Measurements from ENCODE around the gene HMCN2. TPM values are rescaled to one million over a fixed set of nuclear protein-coding genes. Genes with fewer than 3 reads are reported as not detected.

Gene HMCN2
- total and polyA plus RNA-seq, 9 donors = 0.12 to 4.2 (median 0.98) TPM

DNA sequence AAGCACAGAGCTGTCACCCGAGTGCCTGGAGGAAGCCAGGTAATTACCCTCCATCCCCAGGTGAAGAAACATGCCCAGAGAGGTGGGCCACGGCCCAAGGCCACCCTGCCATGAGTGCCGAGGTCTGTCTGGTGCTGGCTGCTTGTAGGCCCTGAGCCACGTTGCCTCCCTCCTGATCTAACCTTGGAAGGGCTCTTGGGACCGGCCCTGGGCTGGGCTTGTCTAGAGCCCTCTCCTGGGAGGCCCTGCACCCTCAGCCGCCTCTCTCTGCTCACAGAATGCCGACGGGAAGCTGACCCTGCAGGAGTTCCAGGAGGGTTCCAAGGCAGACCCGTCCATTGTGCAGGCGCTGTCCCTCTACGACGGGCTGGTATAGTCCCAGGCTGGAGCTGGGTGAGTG is 39.4 kb upstream of the HMCN2 start:
- no peaks in the 10 kb centered on the region for H3K9me3 ChIP-seq
- H3K36me3 ChIP-seq = no peaks in the 10 kb centered on the region
- DNase-seq = peak in 2 of 5 donors; percentile 13 to 21
- no peaks in the 10 kb centered on the region for H3K27me3 ChIP-seq
- no peak overlapping the region for H3K4me3 ChIP-seq
- TF ChIP-seq, protein P1, sequence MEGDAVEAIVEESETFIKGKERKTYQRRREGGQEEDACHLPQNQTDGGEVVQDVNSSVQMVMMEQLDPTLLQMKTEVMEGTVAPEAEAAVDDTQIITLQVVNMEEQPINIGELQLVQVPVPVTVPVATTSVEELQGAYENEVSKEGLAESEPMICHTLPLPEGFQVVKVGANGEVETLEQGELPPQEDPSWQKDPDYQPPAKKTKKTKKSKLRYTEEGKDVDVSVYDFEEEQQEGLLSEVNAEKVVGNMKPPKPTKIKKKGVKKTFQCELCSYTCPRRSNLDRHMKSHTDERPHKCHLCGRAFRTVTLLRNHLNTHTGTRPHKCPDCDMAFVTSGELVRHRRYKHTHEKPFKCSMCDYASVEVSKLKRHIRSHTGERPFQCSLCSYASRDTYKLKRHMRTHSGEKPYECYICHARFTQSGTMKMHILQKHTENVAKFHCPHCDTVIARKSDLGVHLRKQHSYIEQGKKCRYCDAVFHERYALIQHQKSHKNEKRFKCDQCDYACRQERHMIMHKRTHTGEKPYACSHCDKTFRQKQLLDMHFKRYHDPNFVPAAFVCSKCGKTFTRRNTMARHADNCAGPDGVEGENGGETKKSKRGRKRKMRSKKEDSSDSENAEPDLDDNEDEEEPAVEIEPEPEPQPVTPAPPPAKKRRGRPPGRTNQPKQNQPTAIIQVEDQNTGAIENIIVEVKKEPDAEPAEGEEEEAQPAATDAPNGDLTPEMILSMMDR (IDR thresholded peaks at IDR 0.05) = no peak
- TF ChIP-seq EP300 (IDR thresholded peaks at IDR 0.05) = no peak
- TF ChIP-seq POLR2A (IDR thresholded peaks at IDR 0.05) = no peak
- 88 to 92% (median 89%) methylated on average over 12 of the region's 12 CpGs for WGBS, 3 donors
- no peak overlapping the region for H3K27ac ChIP-seq
- intact Hi-C loops (cut with DNase I) = loop anchor here in 1 of 4 donors (5.0 kb wide), 1 partner anchor 114 kb away; no protein-coding TSS in a partner anchor
- no peaks in the 10 kb centered on the region for H3K4me1 ChIP-seq (ENCODE audit: insufficient read depth)

DNA sequence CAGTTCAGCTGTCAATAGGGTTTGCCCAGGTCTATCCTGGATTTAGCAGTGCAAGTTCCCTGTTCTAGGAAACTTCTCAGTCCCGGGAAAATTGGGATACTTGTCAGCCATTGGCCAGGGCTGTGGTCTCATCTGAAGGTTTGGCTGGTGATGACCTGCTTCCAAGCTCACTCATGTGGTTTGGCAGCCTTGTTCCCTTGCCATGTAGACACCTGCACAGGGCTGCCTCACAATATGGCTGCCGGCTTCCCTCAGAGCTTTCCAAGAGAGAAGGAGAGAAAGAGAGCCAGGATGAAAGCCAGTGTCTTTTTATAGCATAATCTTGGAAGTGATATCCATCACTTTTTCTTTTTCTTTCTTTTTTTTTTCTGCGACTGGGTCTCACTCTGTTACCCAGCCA is 37.7 kb upstream of the HMCN2 start:
- Histone ChIP-seq H3K9me3 (no peaks in the 10 kb centered on the region), H3K36me3 (no peaks in the 10 kb centered on the region), H3K27ac (no peak overlapping the region), H3K4me1 (ENCODE audit: insufficient read depth) (peaks cover 1% of the 10 kb centered on the region), H3K27me3 (no peaks in the 10 kb centered on the region), H3K4me3 (no peak overlapping the region)
- TF ChIP-seq EP300 (IDR thresholded peaks at IDR 0.05) (no peak), POLR2A (IDR thresholded peaks at IDR 0.05) (no peak)
- TF ChIP-seq, protein P1 (IDR thresholded peaks at IDR 0.05) = no peak
- 97 to 99% (median 98%) methylated on average over 3 of the region's 3 CpGs for WGBS, 3 donors
- no peak for DNase-seq
- intact Hi-C loops (cut with DNase I) = loop anchor here in 1 of 4 donors (5.0 kb wide), 1 partner anchor 116 kb away; no protein-coding TSS in a partner anchor

DNA sequence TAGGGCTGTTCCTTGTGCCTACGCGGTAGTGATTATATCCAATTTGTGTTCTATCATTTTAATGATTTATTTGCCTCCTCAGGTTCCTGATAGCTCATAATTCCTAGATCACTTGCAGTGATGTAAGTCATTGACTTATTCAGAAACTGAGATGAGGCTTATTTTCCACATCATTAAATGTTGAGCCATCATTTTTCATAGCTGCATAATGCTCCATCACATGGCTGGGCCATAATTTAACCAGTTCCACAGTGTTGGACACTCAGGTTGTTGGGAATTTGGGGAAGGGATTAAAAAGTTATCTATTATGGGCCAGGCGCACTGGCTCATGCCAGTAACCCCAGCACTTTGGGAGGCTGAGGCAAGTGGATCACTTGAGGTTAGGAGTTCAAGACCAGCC is 35.8 kb upstream of the HMCN2 start:
- WGBS, 3 donors = 64 to 99% (median 85%) methylated on average over 3 of the region's 3 CpGs
- intact Hi-C loops (cut with DNase I) = loop anchor here in 3 of 4 donors (5.0 to 10.0 kb wide), 3 partner anchors 55 to 345 kb away; partner anchors contain the start of gene NCS1 (in 2 of the 3)

DNA sequence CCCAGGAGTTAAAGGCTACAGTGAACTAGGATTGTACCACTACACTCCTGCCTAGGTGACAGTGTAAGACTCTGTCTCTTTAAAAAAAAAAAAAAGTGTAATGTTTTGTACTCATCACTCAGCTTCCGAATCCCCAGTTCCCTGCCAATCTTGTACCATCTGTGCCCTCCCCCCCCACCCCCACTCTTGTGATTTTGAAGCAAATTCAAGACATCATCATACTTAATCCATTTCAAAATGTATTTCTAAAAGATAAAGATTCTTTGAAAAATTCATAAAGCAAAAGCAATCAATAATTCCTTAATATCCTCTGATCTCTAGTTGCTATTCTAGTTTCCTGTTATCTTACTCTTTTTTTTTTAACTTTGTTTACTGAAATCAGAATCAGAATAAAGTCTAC is 34.9 kb upstream of the HMCN2 start:
- Histone ChIP-seq H3K27ac (no peak overlapping the region), H3K9me3 (no peaks in the 10 kb centered on the region), H3K36me3 (no peaks in the 10 kb centered on the region), H3K4me3 (no peak overlapping the region), H3K4me1 (ENCODE audit: insufficient read depth) (peaks cover 3% of the 10 kb centered on the region), H3K27me3 (no peaks in the 10 kb centered on the region)
- 56 to 70% (median 59%) methylated on average over 1 of the region's 1 CpG for WGBS, 3 donors
- intact Hi-C loops (cut with DNase I) = loop anchor here in 3 of 4 donors (10.0 kb wide), 2 partner anchors 56 to 346 kb away; partner anchors contain the start of gene NCS1 (in 2 of the 3)
- TF ChIP-seq POLR2A (IDR thresholded peaks at IDR 0.05) = no peak
- TF ChIP-seq, protein P1 (IDR thresholded peaks at IDR 0.05) = no peak
- TF ChIP-seq EP300 (IDR thresholded peaks at IDR 0.05) = no peak
- DNase-seq = no peak

More for the DNA sequence above, 35.8 kb upstream of the HMCN2 start:
- H3K27ac ChIP-seq = no peak overlapping the region
- peaks cover 3% of the 10 kb centered on the region for H3K4me1 ChIP-seq (ENCODE audit: insufficient read depth)
- H3K36me3 ChIP-seq = no peaks in the 10 kb centered on the region
- H3K27me3 ChIP-seq = no peaks in the 10 kb centered on the region
- TF ChIP-seq, protein P1 (IDR thresholded peaks at IDR 0.05) = no peak
- TF ChIP-seq POLR2A (IDR thresholded peaks at IDR 0.05) = no peak
- TF ChIP-seq EP300 (IDR thresholded peaks at IDR 0.05) = no peak
- no peaks in the 10 kb centered on the region for H3K9me3 ChIP-seq
- DNase-seq = no peak
- no peak overlapping the region for H3K4me3 ChIP-seq

Measured in ovary (tissue), 9 donors.